ENCODE measurements around the gene UPP2.

GRCh38 chr2:158114516-158114915, 12.8 kb downstream of the UPP2 start:
- TF ChIP-seq CTCF (conservative IDR thresholded peaks at IDR 0.05; ENCODE audit: low read depth, low read length) (no peak), EZH2 (IDR thresholded peaks at IDR 0.05; ENCODE audit: low read length, unreplicated experiment) (no peak)

Measured in PC-3 (cell line).